Neural cell (in vitro differentiated cells): ENCODE data around the gene EEPD1. TPM values are rescaled to one million over a fixed set of nuclear protein-coding genes. Genes with fewer than 3 reads are reported as not detected.

ENCODE experiments used
- H2AFZ ChIP-seq: fragments of 200-600, 300-800 bp; sonication (generic), shearing (Covaris generic); 2 replicates; pipeline ENCODE4 v1.6.0; 2014; ENCODE audit warnings: low read depth, mild to moderate bottlenecking, antibody characterized with exemption, low read length, moderate library complexity
- H3F3A ChIP-seq: fragments of 200-600 bp; shearing (Covaris generic); 2 replicates; pipeline ENCODE4 v1.6.1; 2016; ENCODE audit warnings: mild to moderate bottlenecking, moderate library complexity, mixed read lengths, antibody characterized with exemption, low read length; ENCODE audit not compliant: insufficient read depth, poor library complexity, severe bottlenecking
- H3K27ac ChIP-seq: fragments of 200-600, 300-800 bp; sonication (generic), shearing (Covaris generic); 2 replicates; pipeline ENCODE4 v1.5.1; 2014; ENCODE audit warnings: mild to moderate bottlenecking, low read length, moderate library complexity
- H3K27me3 ChIP-seq: fragments of 300-800, 200-600 bp; sonication (generic), shearing (Covaris generic); 2 replicates; pipeline ENCODE4 v1.6.0; 2014; ENCODE audit warnings: mild to moderate bottlenecking, low read depth, low read length, moderate library complexity; ENCODE audit not compliant: insufficient read depth
- H3K36me3 ChIP-seq: fragments of 300-800, 200-600 bp; sonication (generic), shearing (Covaris generic); 2 replicates; pipeline ENCODE4 v1.5.1; 2014; ENCODE audit warnings: mild to moderate bottlenecking, antibody characterized with exemption, low read length, moderate library complexity; ENCODE audit not compliant: insufficient read depth
- H3K4me2 ChIP-seq: fragments of 300-800, 200-600 bp; sonication (generic), shearing (Covaris generic); 2 replicates; pipeline ENCODE4 v1.6.0; 2014; ENCODE audit warnings: mild to moderate bottlenecking, low read length
- H3K4me3 ChIP-seq: fragments of 300-800, 200-600 bp; sonication (generic), shearing (Covaris generic); 2 replicates; pipeline ENCODE4 v1.5.1; 2014; ENCODE audit warnings: mild to moderate bottlenecking, low read length, moderate library complexity
- H3K79me2 ChIP-seq: fragments of 200-600 bp; shearing (Covaris generic); replicated peaks from 2 replicates; pipeline ENCODE4 v1.6.0; 2014; ENCODE audit warnings: mild to moderate bottlenecking, low read length, moderate library complexity; ENCODE audit not compliant: insufficient read depth
- H3K9ac ChIP-seq: fragments of 300-800, 200-600 bp; sonication (generic), shearing (Covaris generic); 2 replicates; pipeline ENCODE4 v1.6.1; 2016; ENCODE audit warnings: mild to moderate bottlenecking, low read length, mixed read lengths
- H3K9me2 ChIP-seq: fragments of 200-600 bp; shearing (Covaris generic); 2 replicates; pipeline ENCODE4 v1.6.1; 2016; ENCODE audit warnings: mild to moderate bottlenecking, low read length, mixed read lengths; ENCODE audit not compliant: insufficient read depth
- H3K9me3 ChIP-seq: fragments of 200-600, 300-800 bp; sonication (generic), shearing (Covaris generic); 2 replicates; pipeline ENCODE4 v1.6.1; 2016; ENCODE audit warnings: mild to moderate bottlenecking, mixed run types, low read length, moderate library complexity, mixed read lengths
- H4K20me1 ChIP-seq: fragments of 200-600 bp; shearing (Covaris generic); 2 replicates; pipeline ENCODE4 v1.6.1; 2016; ENCODE audit warnings: mild to moderate bottlenecking, mixed run types; ENCODE audit not compliant: insufficient read depth
- EP300 ChIP-seq: fragments of 450-650 bp; conservative IDR thresholded peaks from 2 replicates; pipeline ENCODE4 v1.6.1; 2014; ENCODE audit warnings: antibody characterized with exemption, mild to moderate bottlenecking, moderate library complexity; ENCODE audit not compliant: poor library complexity, severe bottlenecking
- EZH2 ChIP-seq: fragments of 200-600, 300-800 bp; shearing (Covaris generic), sonication (generic); IDR thresholded peaks from 2 replicates; pipeline ENCODE4 v1.6.1; 2014; ENCODE audit warnings: antibody characterized with exemption, low read length, borderline replicate concordance, mild to moderate bottlenecking; ENCODE audit not compliant: insufficient read depth, poor library complexity, severe bottlenecking
- MXI1 ChIP-seq: fragments of 450-650 bp; conservative IDR thresholded peaks from 2 replicates; pipeline ENCODE4 v1.6.1; 2014; ENCODE audit warnings: antibody characterized with exemption, mild to moderate bottlenecking; ENCODE audit not compliant: poor library complexity, severe bottlenecking
- POLR2AphosphoS5 ChIP-seq: IDR thresholded peaks from 2 replicates; pipeline ENCODE4 v1.6.1; 2012
- RAD21 ChIP-seq: fragments of 450-650 bp; conservative IDR thresholded peaks from 2 replicates; pipeline ENCODE4 v1.6.1; 2014; ENCODE audit warnings: antibody characterized with exemption, mild to moderate bottlenecking, moderate library complexity
- SMC3 ChIP-seq: fragments of 450-650 bp; conservative IDR thresholded peaks from 2 replicates; pipeline ENCODE4 v1.6.1; 2014; ENCODE audit warnings: antibody characterized with exemption, mild to moderate bottlenecking, moderate library complexity; ENCODE audit not compliant: poor library complexity
- TAF1 ChIP-seq: IDR thresholded peaks from 2 replicates; pipeline ENCODE4 v1.6.1; 2012; ENCODE audit warnings: low read depth
- polyA plus RNA-seq: library from polyadenylated mRNA; depleted of rRNA; stranded (reverse); fragments of >200 nt; gene quantifications from 2 replicates; pipeline ENCODE4 v1.2.3, GENCODE V29; 2014
- TF ChIP-seq, protein P1 (sequence below): IDR thresholded peaks from 2 replicates; pipeline ENCODE4 v1.6.1; 2012; ENCODE audit warnings: borderline replicate concordance
- TF ChIP-seq, protein P2 (sequence below): fragments of 450-650 bp; IDR thresholded peaks from 2 replicates; pipeline ENCODE4 v1.5.1; 2014; ENCODE audit warnings: antibody characterized with exemption, mild to moderate bottlenecking, moderate library complexity; ENCODE audit not compliant: poor library complexity, severe bottlenecking

The EEPD1 gene
- polyA plus RNA-seq, 1 donor from 2014 or later = 4.2 TPM

DNA sequence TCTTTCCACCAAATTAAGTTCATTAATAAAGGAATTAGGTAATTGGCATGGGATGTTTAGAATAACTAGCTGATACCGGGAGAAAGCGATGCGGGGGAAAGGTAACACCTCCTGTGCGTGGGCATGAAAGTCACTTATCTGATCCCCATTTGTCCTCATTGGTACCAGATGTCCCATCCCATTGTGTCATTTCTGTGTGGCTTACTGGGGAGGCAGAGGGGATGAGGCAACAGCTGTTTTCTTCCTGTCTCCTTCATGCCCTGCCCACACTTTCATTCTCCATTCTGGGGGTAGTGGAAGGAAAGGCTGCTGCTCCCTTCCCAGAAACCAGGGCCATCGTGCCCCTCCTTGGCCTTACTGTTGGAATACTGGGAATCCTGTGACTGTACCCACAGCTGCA is 27.1 kb downstream of the EEPD1 start:
- Histone ChIP-seq H3K9me2 (no peaks in the 10 kb centered on the region), H3K9me3 (no peaks in the 10 kb centered on the region), H3F3A (no peaks in the 10 kb centered on the region), H3K27ac (no peak overlapping the region), H3K9ac (no peak overlapping the region), H3K79me2 (no peaks in the 10 kb centered on the region), H2AFZ (no peak overlapping the region), H4K20me1 (no peaks in the 10 kb centered on the region), H3K4me3 (no peak overlapping the region), H3K4me2 (no peak overlapping the region), H3K27me3 (no peaks in the 10 kb centered on the region), H3K36me3 (no peaks in the 10 kb centered on the region)
- no peak for TF ChIP-seq POLR2AphosphoS5
- TF ChIP-seq EZH2 = no peak

DNA sequence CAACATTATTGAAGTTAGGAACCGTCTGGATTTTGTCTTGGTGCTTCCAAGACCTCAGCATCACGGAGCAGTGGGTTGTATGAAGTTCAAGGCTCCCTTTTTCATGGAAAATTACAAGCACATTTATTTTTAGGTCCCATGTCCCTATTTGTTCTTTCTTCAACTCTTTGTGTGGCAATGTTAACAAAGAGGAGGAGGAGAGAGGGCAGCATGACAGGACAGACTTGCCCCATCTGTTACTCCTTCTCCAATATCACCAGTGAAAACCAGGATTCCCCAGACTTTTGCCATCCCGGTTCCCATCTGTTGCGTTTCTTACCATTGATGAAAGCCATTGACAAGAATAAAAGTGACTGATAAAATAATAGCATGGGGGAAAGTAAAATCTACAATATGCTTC is 28.6 kb downstream of the EEPD1 start:
- TF ChIP-seq TAF1 = no peak
- TF ChIP-seq, protein P1, sequence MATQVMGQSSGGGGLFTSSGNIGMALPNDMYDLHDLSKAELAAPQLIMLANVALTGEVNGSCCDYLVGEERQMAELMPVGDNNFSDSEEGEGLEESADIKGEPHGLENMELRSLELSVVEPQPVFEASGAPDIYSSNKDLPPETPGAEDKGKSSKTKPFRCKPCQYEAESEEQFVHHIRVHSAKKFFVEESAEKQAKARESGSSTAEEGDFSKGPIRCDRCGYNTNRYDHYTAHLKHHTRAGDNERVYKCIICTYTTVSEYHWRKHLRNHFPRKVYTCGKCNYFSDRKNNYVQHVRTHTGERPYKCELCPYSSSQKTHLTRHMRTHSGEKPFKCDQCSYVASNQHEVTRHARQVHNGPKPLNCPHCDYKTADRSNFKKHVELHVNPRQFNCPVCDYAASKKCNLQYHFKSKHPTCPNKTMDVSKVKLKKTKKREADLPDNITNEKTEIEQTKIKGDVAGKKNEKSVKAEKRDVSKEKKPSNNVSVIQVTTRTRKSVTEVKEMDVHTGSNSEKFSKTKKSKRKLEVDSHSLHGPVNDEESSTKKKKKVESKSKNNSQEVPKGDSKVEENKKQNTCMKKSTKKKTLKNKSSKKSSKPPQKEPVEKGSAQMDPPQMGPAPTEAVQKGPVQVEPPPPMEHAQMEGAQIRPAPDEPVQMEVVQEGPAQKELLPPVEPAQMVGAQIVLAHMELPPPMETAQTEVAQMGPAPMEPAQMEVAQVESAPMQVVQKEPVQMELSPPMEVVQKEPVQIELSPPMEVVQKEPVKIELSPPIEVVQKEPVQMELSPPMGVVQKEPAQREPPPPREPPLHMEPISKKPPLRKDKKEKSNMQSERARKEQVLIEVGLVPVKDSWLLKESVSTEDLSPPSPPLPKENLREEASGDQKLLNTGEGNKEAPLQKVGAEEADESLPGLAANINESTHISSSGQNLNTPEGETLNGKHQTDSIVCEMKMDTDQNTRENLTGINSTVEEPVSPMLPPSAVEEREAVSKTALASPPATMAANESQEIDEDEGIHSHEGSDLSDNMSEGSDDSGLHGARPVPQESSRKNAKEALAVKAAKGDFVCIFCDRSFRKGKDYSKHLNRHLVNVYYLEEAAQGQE = no peak
- no peak for TF ChIP-seq MXI1
- TF ChIP-seq POLR2AphosphoS5 = no peak
- TF ChIP-seq SMC3 = no peak
- no peak for TF ChIP-seq EP300
- TF ChIP-seq RAD21 = no peak
- TF ChIP-seq, protein P2, sequence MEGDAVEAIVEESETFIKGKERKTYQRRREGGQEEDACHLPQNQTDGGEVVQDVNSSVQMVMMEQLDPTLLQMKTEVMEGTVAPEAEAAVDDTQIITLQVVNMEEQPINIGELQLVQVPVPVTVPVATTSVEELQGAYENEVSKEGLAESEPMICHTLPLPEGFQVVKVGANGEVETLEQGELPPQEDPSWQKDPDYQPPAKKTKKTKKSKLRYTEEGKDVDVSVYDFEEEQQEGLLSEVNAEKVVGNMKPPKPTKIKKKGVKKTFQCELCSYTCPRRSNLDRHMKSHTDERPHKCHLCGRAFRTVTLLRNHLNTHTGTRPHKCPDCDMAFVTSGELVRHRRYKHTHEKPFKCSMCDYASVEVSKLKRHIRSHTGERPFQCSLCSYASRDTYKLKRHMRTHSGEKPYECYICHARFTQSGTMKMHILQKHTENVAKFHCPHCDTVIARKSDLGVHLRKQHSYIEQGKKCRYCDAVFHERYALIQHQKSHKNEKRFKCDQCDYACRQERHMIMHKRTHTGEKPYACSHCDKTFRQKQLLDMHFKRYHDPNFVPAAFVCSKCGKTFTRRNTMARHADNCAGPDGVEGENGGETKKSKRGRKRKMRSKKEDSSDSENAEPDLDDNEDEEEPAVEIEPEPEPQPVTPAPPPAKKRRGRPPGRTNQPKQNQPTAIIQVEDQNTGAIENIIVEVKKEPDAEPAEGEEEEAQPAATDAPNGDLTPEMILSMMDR = no peak
- TF ChIP-seq EZH2 = no peak
- H3K27me3 ChIP-seq = no peaks in the 10 kb centered on the region
- no peaks in the 10 kb centered on the region for H3K79me2 ChIP-seq
- H2AFZ ChIP-seq = no peak overlapping the region
- H3K9me3 ChIP-seq = no peaks in the 10 kb centered on the region
- no peak overlapping the region for H3K4me2 ChIP-seq
- H3F3A ChIP-seq = no peaks in the 10 kb centered on the region
- H3K9ac ChIP-seq = no peak overlapping the region
- H3K4me3 ChIP-seq = no peak overlapping the region
- H3K9me2 ChIP-seq = no peaks in the 10 kb centered on the region
- no peaks in the 10 kb centered on the region for H4K20me1 ChIP-seq
- H3K36me3 ChIP-seq = no peaks in the 10 kb centered on the region
- H3K27ac ChIP-seq = no peak overlapping the region
